HG03354 (cell line): ENCODE measurements around the gene PTPRT.

ENCODE experiments used
- ATAC-seq: cut with Tn5 transposase; IDR thresholded peaks from one replicate; pipeline ENCODE4 v1.9.1; 2021; ENCODE audit warnings: mild to moderate bottlenecking; ENCODE audit not compliant: unreplicated experiment, poor library complexity, severe bottlenecking

Gene PTPRT

GRCh38 chr20:42461965-42462593 is 727.6 kb downstream of the PTPRT start:
- ATAC-seq, result peak; percentile 74

- ATAC-seq, result no peak
These were observed 728.4 kb downstream of the PTPRT start for GRCh38 chr20:42461291-42461690.

GRCh38 chr20:42447270-42447669 is 742.4 kb downstream of the PTPRT start:
- no peak for ATAC-seq

- ATAC-seq, result no peak
These were observed 744.9 kb downstream of the PTPRT start for GRCh38 chr20:42444799-42445198.

- no peak for ATAC-seq
These were observed 746.5 kb downstream of the PTPRT start for GRCh38 chr20:42443200-42443599.

- no peak for ATAC-seq
These were observed 747.0 kb downstream of the PTPRT start for GRCh38 chr20:42442716-42443115.

- ATAC-seq, result no peak
These were observed 747.8 kb downstream of the PTPRT start for GRCh38 chr20:42441864-42442331.

GRCh38 chr20:42441196-42441863 is 748.4 kb downstream of the PTPRT start:
- no peak for ATAC-seq

GRCh38 chr20:42435230-42435629 is 754.5 kb downstream of the PTPRT start:
- peak; percentile 99 for ATAC-seq

- no peak for ATAC-seq
These were observed 757.0 kb downstream of the PTPRT start for GRCh38 chr20:42432496-42433334.

- ATAC-seq, result no peak
These were observed 759.1 kb downstream of the PTPRT start for GRCh38 chr20:42430598-42430997.

GRCh38 chr20:42429761-42430458 is 759.8 kb downstream of the PTPRT start:
- ATAC-seq, result no peak

GRCh38 chr20:42419814-42420532 is 769.7 kb downstream of the PTPRT start:
- no peak for ATAC-seq

GRCh38 chr20:42406826-42407225 is 782.9 kb downstream of the PTPRT start:
- ATAC-seq, result no peak

GRCh38 chr20:42402455-42402854 is 787.3 kb downstream of the PTPRT start:
- no peak for ATAC-seq

- no peak for ATAC-seq
These were observed 788.1 kb downstream of the PTPRT start for GRCh38 chr20:42401613-42402012.

GRCh38 chr20:42399802-42400201 is 789.9 kb downstream of the PTPRT start:
- no peak for ATAC-seq

GRCh38 chr20:42392442-42392841 is 797.3 kb downstream of the PTPRT start:
- ATAC-seq, result no peak

GRCh38 chr20:42391807-42392206 is 797.9 kb downstream of the PTPRT start:
- no peak for ATAC-seq
